HepG2 (cell line): Measurements from ENCODE around the gene NBR1. TPM values are rescaled to one million over a fixed set of nuclear protein-coding genes. Genes with fewer than 3 reads are reported as not detected.

Experiments used
- AHDC1 ChIP-seq: sonication (generic); formaldehyde crosslinking; IDR thresholded peaks from 2 replicates; pipeline ENCODE4 v1.5.1; 2020; ENCODE audit warnings: mild to moderate bottlenecking, missing genetic modification reagents, borderline replicate concordance
- ARNT ChIP-seq: fragments of 450-650 bp; IDR thresholded peaks from 2 replicates; pipeline ENCODE4 v1.6.1; 2017
- DR1 ChIP-seq: sonication (generic); formaldehyde crosslinking; IDR thresholded peaks from 2 replicates; pipeline ENCODE4 v1.8.0; 2021; ENCODE audit warnings: mild to moderate bottlenecking, missing genetic modification reagents, inconsistent platforms
- EEA1 ChIP-seq: sonication (generic); formaldehyde crosslinking; IDR thresholded peaks from 2 replicates; pipeline ENCODE4 v1.5.1; 2020; ENCODE audit warnings: mild to moderate bottlenecking, missing genetic modification reagents, borderline replicate concordance
- HNF1A ChIP-seq, 2 experiments: sonication (generic) in 1 of 2; formaldehyde crosslinking in 1 of 2; IDR thresholded peaks; 2 replicates each; pipeline versions ENCODE4 v1.4.0 to v1.6.1; 2016 to 2020; ENCODE audit warnings: borderline replicate concordance in 1 of 2, low read depth in 1 of 2, mild to moderate bottlenecking in 1 of 2, missing genetic modification reagents in 1 of 2
- NCOA2 ChIP-seq: sonication (generic); formaldehyde crosslinking; IDR thresholded peaks from 2 replicates; pipeline ENCODE4 v1.8.0; 2022; ENCODE audit warnings: inconsistent platforms
- NR2C2 ChIP-seq: sonication (generic); formaldehyde crosslinking; IDR thresholded peaks from 2 replicates; pipeline ENCODE4 v1.4.0; 2020; ENCODE audit warnings: missing genetic modification reagents, mild to moderate bottlenecking, moderate library complexity, borderline replicate concordance
- PAX8 ChIP-seq: sonication (generic); formaldehyde crosslinking; IDR thresholded peaks from 2 replicates; pipeline ENCODE4 v1.8.0; 2022; ENCODE audit warnings: mild to moderate bottlenecking, missing genetic modification reagents, borderline replicate concordance
- RARA ChIP-seq: IDR thresholded peaks from 2 replicates; pipeline ENCODE4 v1.6.1; 2016; ENCODE audit warnings: missing genetic modification reagents, missing compliant biosample characterization
- SMAD3 ChIP-seq: sonication (generic); formaldehyde crosslinking; IDR thresholded peaks from 2 replicates; pipeline ENCODE4 v1.4.0; 2020; ENCODE audit warnings: missing genetic modification reagents
- SMC3 ChIP-seq: IDR thresholded peaks from 2 replicates; pipeline ENCODE4 v1.6.1; 2011; ENCODE audit warnings: low read length, improper control_type of control experiment
- SOX5 ChIP-seq: IDR thresholded peaks from 2 replicates; pipeline ENCODE4 v1.6.1; 2016; ENCODE audit warnings: borderline replicate concordance
- SRSF9 ChIP-seq: fragments of 200-400 bp; formaldehyde crosslinking; IDR thresholded peaks from 2 replicates; pipeline ENCODE4 v1.6.1; 2018; ENCODE audit warnings: borderline replicate concordance, mild to moderate bottlenecking, low read depth, low read length; ENCODE audit not compliant: insufficient read depth, poor library complexity, severe bottlenecking
- THAP8 ChIP-seq: sonication (generic); formaldehyde crosslinking; IDR thresholded peaks from 2 replicates; pipeline ENCODE4 v1.5.1; 2020; ENCODE audit warnings: missing genetic modification reagents, mild to moderate bottlenecking, borderline replicate concordance
- ZNF746 ChIP-seq: sonication (generic); formaldehyde crosslinking; IDR thresholded peaks from 2 replicates; pipeline ENCODE4 v1.8.0; 2022; ENCODE audit warnings: mild to moderate bottlenecking, missing genetic modification reagents
- ZNF768 ChIP-seq: sonication (generic); formaldehyde crosslinking; IDR thresholded peaks from 2 replicates; pipeline ENCODE4 v1.4.0; 2020; ENCODE audit warnings: missing genetic modification reagents
- polyA plus RNA-seq, 8 experiments: library from polyadenylated mRNA; depleted of rRNA in 3 of 8; stranded (reverse) in 7 of 8; unstranded in 1 of 8; fragments of >200 nt; fragmentation: Illumina TruSeq in 4 of 8; extraction: Trizol in 4 of 8; gene quantifications; 2 replicates each; pipeline versions ENCODE4 v1.2.1 to v1.2.3, GENCODE V29; 2011 to 2016; ENCODE audit warnings: low read depth in 4 of 8, missing spikeins in 1 of 8, mixed read lengths in 1 of 8; ENCODE audit not compliant: insufficient read depth in 1 of 8
- total RNA-seq, 5 experiments: library from RNA; depleted of rRNA; stranded (reverse); fragments of >200 nt; fragmentation: Illumina TruSeq; extraction: Trizol; gene quantifications; 2 replicates each; pipeline ENCODE4 v1.2.3, GENCODE V29; 2016; ENCODE audit warnings: low read depth in 1 of 5

Gene NBR1
- total and polyA plus RNA-seq, 2 of the 13 experiments (the other 11 are each of a cell fraction or from before 2014, with no cell fraction given) = 51.7 to 121 TPM

- TF ChIP-seq AHDC1 (CRISPR knock-in tag) (no peak; the same call in 1 of the 2 replicates), DR1 (no peak), EEA1 (CRISPR knock-in tag) (no peak), ZNF768 (CRISPR knock-in tag) (peak; percentile 61; the same call in 1 of the 2 replicates), NR2C2 (CRISPR knock-in tag) (0 out of 2 replicates have a peak, but pooled peaks have one; percentile 13), ZNF746 (peak; percentile 36; the same call in 1 of the 2 replicates), SOX5 (CRISPR knock-in tag) (no peak), ARNT (no peak), SMAD3 (CRISPR knock-in tag) (no peak), RARA (CRISPR knock-in tag) (peak; percentile 44), PAX8 (CRISPR knock-in tag) (no peak), NCOA2 (CRISPR knock-in tag) (no peak; the same call in 1 of the 2 replicates), THAP8 (CRISPR knock-in tag) (peak; percentile 63; the same call in 1 of the 2 replicates), HNF1A (IDR thresholded peaks at IDR 0.05; ENCODE audit: low read depth) (no peak), HNF1A (CRISPR knock-in tag; IDR thresholded peaks at IDR 0.05; ENCODE audit: borderline replicate concordance) (no peak), SMC3 (peak; percentile 9; the same call in 1 of the 2 replicates), SRSF9 (no peak)
Measured at GRCh38 chr17:43211480-43212402, 40.7 kb downstream of the NBR1 start, which contains the start of gene TMEM106A (continued).
